Osteocyte (in vitro differentiated cells): Measurements from ENCODE around the gene KRTAP5-10. TPM values are rescaled to one million over a fixed set of nuclear protein-coding genes. Genes with fewer than 3 reads are reported as not detected.
A peak's percentile ranks its signal among the peaks of the same experiment; 100 is the strongest.

Source experiments
- DNase-seq: peaks from one replicate; pipeline ENCODE4 v3.0.0; 2021; ENCODE audit warnings: mixed read lengths; ENCODE audit not compliant: unreplicated experiment; ENCODE audit errors: extremely low spot score
- H3K27ac Mint-ChIP-seq: one replicate; pipeline ENCODE4 v1.8.0; 2021; ENCODE audit warnings: mild to moderate bottlenecking, mixed read lengths; ENCODE audit not compliant: unreplicated experiment
- H3K27me3 Mint-ChIP-seq: one replicate; pipeline ENCODE4 v1.8.0; 2021; ENCODE audit warnings: mixed read lengths; ENCODE audit not compliant: unreplicated experiment
- H3K36me3 Mint-ChIP-seq: one replicate; pipeline ENCODE4 v1.8.0; 2021; ENCODE audit warnings: mixed read lengths; ENCODE audit not compliant: unreplicated experiment
- H3K4me1 Mint-ChIP-seq: one replicate; pipeline ENCODE4 v1.8.0; 2021; ENCODE audit warnings: mixed read lengths; ENCODE audit not compliant: unreplicated experiment
- H3K4me3 Mint-ChIP-seq: one replicate; pipeline ENCODE4 v1.8.0; 2021; ENCODE audit warnings: mild to moderate bottlenecking, moderate library complexity, mixed read lengths; ENCODE audit not compliant: unreplicated experiment
- H3K9me3 Mint-ChIP-seq: one replicate; pipeline ENCODE4 v1.8.0; 2021; ENCODE audit warnings: mixed read lengths; ENCODE audit not compliant: unreplicated experiment
- CTCF ChIP-seq: fragments of 200-600 bp; sonication (generic); IDR thresholded peaks from 2 replicates; pipeline ENCODE4 v1.5.0; 2021; ENCODE audit warnings: antibody characterized with exemption, mild to moderate bottlenecking, moderate library complexity
- long read RNA-seq: library from polyadenylated mRNA; unstranded; transcript quantifications from one replicate; pipeline ENCODE4 v2.0.0, GENCODE V29; 2021
- total RNA-seq: library from RNA; stranded (reverse); gene quantifications from 2 replicates; pipeline ENCODE4 v1.2.1, GENCODE V29; 2021

KRTAP5-10 gene
- total RNA-seq: 0.30 and 0.31 TPM in 2 replicates
- long read RNA-seq: 0 reads

- peaks cover 48% of the 10 kb centered on the region for H3K27me3 Mint-ChIP-seq
- H3K27ac Mint-ChIP-seq: no peak within 1 kb of the TSS
- H3K36me3 Mint-ChIP-seq: peaks cover 2% of the 10 kb centered on the region
- H3K9me3 Mint-ChIP-seq: peaks cover 10% of the 10 kb centered on the region
- H3K4me1 Mint-ChIP-seq: no peaks in the 10 kb centered on the region
- TF ChIP-seq CTCF: no peak
- H3K4me3 Mint-ChIP-seq: no peak within 1 kb of the TSS
- DNase-seq: no peak
Measured at GRCh38 chr11:71565263-71565662, at the start of gene KRTAP5-10. Gene KRTAP5-10 (plus strand): TSS chr11:71565563. CDS start chr11:71565588, 25 bp downstream.

DNA sequence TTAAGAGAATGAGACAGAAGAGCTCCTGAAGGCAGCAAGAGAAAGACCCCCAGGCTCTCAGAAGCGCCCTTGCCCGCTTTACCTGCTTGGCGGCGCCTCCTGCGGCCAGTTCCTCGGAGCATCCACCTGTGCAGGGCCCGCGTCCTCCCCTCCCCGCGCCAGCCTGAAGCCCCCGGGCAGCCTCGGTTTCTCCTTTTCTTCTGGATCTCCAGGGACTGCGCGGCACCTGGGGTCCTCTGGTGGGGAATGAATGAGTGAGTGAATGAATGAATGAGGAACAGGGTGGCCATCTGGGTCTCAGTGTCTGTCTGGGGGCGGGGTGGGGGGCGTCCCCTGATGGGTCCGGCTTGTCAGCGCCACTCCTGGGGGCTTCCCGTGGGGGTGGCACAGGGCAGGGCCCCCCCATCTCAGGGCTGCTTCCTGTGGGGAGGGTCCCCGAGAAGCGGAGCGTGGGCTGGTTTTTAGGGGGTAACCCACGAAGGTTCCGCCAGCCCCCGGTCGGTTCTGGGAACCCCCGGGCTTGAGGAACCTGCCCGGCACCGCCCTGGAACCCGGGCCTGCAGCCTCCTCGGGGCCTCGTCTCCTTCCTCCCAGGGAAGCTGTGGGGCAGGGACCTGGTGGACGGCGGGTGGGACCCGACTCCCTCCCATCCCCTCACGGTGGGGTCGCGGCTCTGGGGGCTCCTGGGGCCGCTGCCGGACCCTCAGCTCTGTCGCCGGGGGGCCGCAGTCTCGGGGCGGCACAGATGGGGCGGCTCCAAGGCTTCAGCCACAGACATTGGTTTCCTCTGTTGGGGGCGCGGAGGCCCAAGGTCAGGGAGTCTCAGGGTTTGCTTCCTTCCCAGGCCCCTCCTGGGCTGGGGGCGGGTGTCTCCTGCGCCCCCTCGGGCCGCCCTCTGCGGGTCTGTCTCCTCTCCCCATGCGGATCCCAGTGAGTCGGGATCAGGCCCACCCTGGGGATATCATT is 46.6 kb upstream of the KRTAP5-10 start:
- TF ChIP-seq CTCF: no peak
- Mint-ChIP-seq H3K4me3 (no peak overlapping the region), H3K9me3 (peaks cover 4% of the 10 kb centered on the region), H3K27me3 (no peaks in the 10 kb centered on the region), H3K27ac (no peak overlapping the region), H3K36me3 (no peaks in the 10 kb centered on the region), H3K4me1 (no peaks in the 10 kb centered on the region)
- DNase-seq: peak; percentile 83

DNA sequence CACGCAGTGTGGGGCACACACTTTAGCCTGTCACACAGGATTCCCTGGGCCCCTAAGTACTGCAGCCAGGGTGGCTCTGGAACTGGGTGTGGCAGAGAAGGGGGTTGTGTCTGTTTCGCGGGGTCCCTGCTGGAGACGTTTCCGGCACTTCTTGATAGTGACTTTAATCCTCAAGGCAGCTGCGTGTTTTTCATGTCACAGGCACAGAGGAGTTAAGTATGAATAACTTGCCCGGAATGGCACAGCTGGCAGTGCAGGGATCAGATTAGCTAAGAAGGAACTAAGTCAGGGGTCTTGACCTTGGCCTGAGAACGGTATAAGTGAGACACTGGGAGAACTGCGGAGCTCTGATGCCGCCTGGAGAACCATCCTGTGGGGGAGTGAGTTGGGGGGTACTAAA is 45.8 kb upstream of the KRTAP5-10 start:
- no peak for DNase-seq
- H3K9me3 Mint-ChIP-seq: peaks cover 4% of the 10 kb centered on the region
- no peak for TF ChIP-seq CTCF

DNA sequence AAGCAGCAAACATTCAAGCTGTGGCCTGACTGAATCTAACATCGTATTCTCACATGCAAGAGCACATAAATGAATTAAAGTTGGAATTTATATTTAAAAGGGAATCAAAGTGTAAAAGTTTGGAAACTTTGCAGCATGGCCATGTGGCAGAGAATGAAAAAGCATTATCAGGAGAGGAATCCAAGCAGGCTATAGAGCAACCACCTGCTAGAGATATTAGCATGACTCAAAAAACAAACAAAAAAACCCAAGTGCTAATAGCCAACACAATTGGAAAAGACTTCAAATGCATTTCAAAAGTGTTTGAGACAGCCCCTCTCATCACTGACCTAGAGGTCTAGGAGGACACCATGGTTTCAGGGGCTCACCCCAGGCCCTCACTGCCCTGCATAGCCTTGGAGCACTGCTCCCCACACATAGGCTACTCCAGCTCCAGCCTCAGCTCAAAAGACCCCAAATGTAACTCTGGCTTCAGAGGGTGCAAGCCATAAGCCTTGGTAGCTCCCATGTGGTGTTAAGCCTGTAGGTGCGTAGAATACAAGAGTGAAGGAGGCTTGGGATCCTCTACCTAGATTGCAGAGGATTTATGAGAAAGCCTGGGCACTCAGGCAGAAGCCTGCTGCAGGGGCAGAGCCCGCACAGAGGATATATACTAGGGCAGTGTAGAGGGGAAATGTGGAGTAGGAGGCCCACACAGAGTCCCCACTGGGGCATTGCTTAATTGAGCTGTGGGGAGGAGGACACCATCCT is 40.0 kb upstream of the KRTAP5-10 start:
- no peaks in the 10 kb centered on the region for H3K4me1 Mint-ChIP-seq
- no peak for TF ChIP-seq CTCF
- no peaks in the 10 kb centered on the region for H3K9me3 Mint-ChIP-seq
- H3K27me3 Mint-ChIP-seq: peaks cover 3% of the 10 kb centered on the region
- DNase-seq: peak; percentile 30
- H3K4me3 Mint-ChIP-seq: no peak overlapping the region
- H3K36me3 Mint-ChIP-seq: no peaks in the 10 kb centered on the region
- H3K27ac Mint-ChIP-seq: no peak overlapping the region

More for the DNA sequence above, 45.8 kb upstream of the KRTAP5-10 start:
- H3K36me3 Mint-ChIP-seq: no peaks in the 10 kb centered on the region
- no peak overlapping the region for H3K27ac Mint-ChIP-seq
- no peaks in the 10 kb centered on the region for H3K27me3 Mint-ChIP-seq
- H3K4me3 Mint-ChIP-seq: no peak overlapping the region
- H3K4me1 Mint-ChIP-seq: no peaks in the 10 kb centered on the region
